Effector memory CD8-positive, alpha-beta T cell (primary cell): ENCODE data around the gene ZMIZ2.
"Not testable (repeated sequence)": the region's sequence is repeated elsewhere in the genome, so short reads cannot be mapped to it uniquely, and the experiment has no call there.

ENCODE experiments used
- ATAC-seq: fragments of 150-1000 bp; cut with Tn5 transposase; replicated peaks from 2 replicates; pipeline ENCODE4 v1.10.0; 2021; ENCODE audit warnings: mild to moderate bottlenecking, moderate library complexity
- DNase-seq, 3 experiments: peaks; one replicate each; pipeline ENCODE4 v3.0.0; 2021
- H3K27ac Mint-ChIP-seq, 2 donors: one replicate each; pipeline ENCODE4 v1.8.0; 2022; ENCODE audit warnings: mild to moderate bottlenecking in 2 of 2, mixed read lengths in 2 of 2, moderate library complexity in 2 of 2
- H3K27me3 Mint-ChIP-seq, 2 donors: one replicate each; pipeline ENCODE4 v1.8.0; 2022; ENCODE audit warnings: mixed read lengths in 2 of 2
- H3K36me3 Mint-ChIP-seq: one replicate; pipeline ENCODE4 v1.8.0; 2022; ENCODE audit warnings: mild to moderate bottlenecking, moderate library complexity, mixed read lengths; ENCODE audit not compliant: insufficient read depth
- H3K4me1 Mint-ChIP-seq, 2 donors: one replicate each; pipeline ENCODE4 v1.8.0; 2022; ENCODE audit warnings: low read depth in 2 of 2, mixed read lengths in 2 of 2
- H3K4me3 Mint-ChIP-seq, 2 donors: one replicate each; pipeline ENCODE4 v1.8.0; 2022; ENCODE audit warnings: mild to moderate bottlenecking in 2 of 2, mixed read lengths in 2 of 2, moderate library complexity in 2 of 2
- H3K9me3 Mint-ChIP-seq, 2 donors: one replicate each; pipeline ENCODE4 v1.8.0; 2022; ENCODE audit warnings: mixed read lengths in 2 of 2

The ZMIZ2 gene

GRCh38 chr7:44797329-44798258 is 48.9 kb downstream of the ZMIZ2 start:
- DNase-seq = peak; percentile 77 to 78 (median 77)
- Mint-ChIP-seq H3K27ac (peak overlapping the region; percentile 96 to 98), H3K4me3 (peak overlapping the region; percentile 87 to 98), H3K4me1 (peaks cover 11 to 38% of the 10 kb centered on the region in 2 donors), H3K9me3 (no peaks in the 10 kb centered on the region), H3K36me3 (peaks cover 67% of the 10 kb centered on the region), H3K27me3 (no peaks in the 10 kb centered on the region)
- ATAC-seq = peak; percentile 60

- Mint-ChIP-seq H3K9me3 (no peaks in the 10 kb centered on the region), H3K27me3 (no peaks in the 10 kb centered on the region), H3K4me1 (peaks cover 11 to 38% of the 10 kb centered on the region in 2 donors), H3K4me3 (peak overlapping the region; percentile 87 to 98), H3K27ac (peak overlapping the region; percentile 96 to 98), H3K36me3 (peaks cover 79% of the 10 kb centered on the region)
- DNase-seq (no peak), ATAC-seq (no peak)
Observed at GRCh38 chr7:44798649-44799305, 50.1 kb downstream of the ZMIZ2 start.

DNA sequence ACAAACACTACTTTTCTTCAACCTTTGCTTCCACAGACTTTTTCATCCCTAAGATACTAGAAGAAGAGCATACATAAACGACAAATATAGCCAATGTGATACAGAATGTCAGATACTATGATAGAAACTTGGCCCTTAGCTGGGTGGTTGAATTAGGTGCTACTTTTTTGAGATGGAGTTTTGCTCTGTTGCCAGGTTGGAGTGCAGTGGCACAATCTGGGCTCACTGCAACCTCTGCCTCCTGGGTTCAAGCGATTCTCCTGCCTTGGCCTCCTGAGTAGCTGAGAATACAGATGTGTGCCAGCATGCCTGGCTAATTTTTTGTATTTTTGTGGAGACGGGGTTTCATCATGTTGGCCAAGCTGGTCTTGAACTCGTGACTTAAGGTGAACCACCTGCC is 51.3 kb downstream of the ZMIZ2 start:
- no peak overlapping the region for H3K4me3 Mint-ChIP-seq
- H3K36me3 Mint-ChIP-seq = peaks cover 90% of the 10 kb centered on the region
- no peak for ATAC-seq
- peak overlapping the region in 1 of 2 donors; percentile 53 for H3K27ac Mint-ChIP-seq
- no peaks in the 10 kb centered on the region for H3K27me3 Mint-ChIP-seq
- H3K9me3 Mint-ChIP-seq = no peaks in the 10 kb centered on the region
- H3K4me1 Mint-ChIP-seq = peaks cover 11 to 38% of the 10 kb centered on the region in 2 donors
- DNase-seq = no peak

- Mint-ChIP-seq H3K4me3 (no peak overlapping the region), H3K27me3 (no peaks in the 10 kb centered on the region), H3K36me3 (peaks cover 83% of the 10 kb centered on the region), H3K27ac (no peak overlapping the region), H3K4me1 (peaks cover 11 to 38% of the 10 kb centered on the region in 2 donors), H3K9me3 (no peaks in the 10 kb centered on the region)
- ATAC-seq (no peak), DNase-seq (no peak)
Observed at GRCh38 chr7:44801890-44802289, 53.2 kb downstream of the ZMIZ2 start.

- peaks cover 77% of the 10 kb centered on the region for H3K36me3 Mint-ChIP-seq
- no peak for ATAC-seq
- H3K9me3 Mint-ChIP-seq = no peaks in the 10 kb centered on the region
- H3K27ac Mint-ChIP-seq = no peak overlapping the region
- no peaks in the 10 kb centered on the region for H3K27me3 Mint-ChIP-seq
- DNase-seq = no peak
- no peak overlapping the region for H3K4me3 Mint-ChIP-seq
- H3K4me1 Mint-ChIP-seq = peaks cover 9 to 34% of the 10 kb centered on the region in 2 donors
Observed at GRCh38 chr7:44802418-44803025, 53.9 kb downstream of the ZMIZ2 start.

GRCh38 chr7:44803828-44804519 is 55.3 kb downstream of the ZMIZ2 start:
- H3K27me3 Mint-ChIP-seq = not testable (repeated sequence)
- peaks cover 63% of the 10 kb centered on the region for H3K36me3 Mint-ChIP-seq

GRCh38 chr7:44805950-44806349 is 57.3 kb downstream of the ZMIZ2 start:
- ATAC-seq (no peak), DNase-seq (no peak)
- no peaks in the 10 kb centered on the region for H3K27me3 Mint-ChIP-seq
- no peak overlapping the region for H3K4me3 Mint-ChIP-seq
- H3K9me3 Mint-ChIP-seq = no peaks in the 10 kb centered on the region
- H3K4me1 Mint-ChIP-seq = peaks cover 0 to 9% of the 10 kb centered on the region in 2 donors
- peaks cover 44% of the 10 kb centered on the region for H3K36me3 Mint-ChIP-seq
- no peak overlapping the region for H3K27ac Mint-ChIP-seq

More at GRCh38 chr7:44803828-44804519, 55.3 kb downstream of the ZMIZ2 start:
- H3K4me1 Mint-ChIP-seq = peaks cover 0 to 23% of the 10 kb centered on the region in 2 donors
- ATAC-seq, DNase-seq, H3K9me3 Mint-ChIP-seq, H3K4me3 Mint-ChIP-seq, H3K27ac Mint-ChIP-seq: not testable (repeated sequence)

DNA sequence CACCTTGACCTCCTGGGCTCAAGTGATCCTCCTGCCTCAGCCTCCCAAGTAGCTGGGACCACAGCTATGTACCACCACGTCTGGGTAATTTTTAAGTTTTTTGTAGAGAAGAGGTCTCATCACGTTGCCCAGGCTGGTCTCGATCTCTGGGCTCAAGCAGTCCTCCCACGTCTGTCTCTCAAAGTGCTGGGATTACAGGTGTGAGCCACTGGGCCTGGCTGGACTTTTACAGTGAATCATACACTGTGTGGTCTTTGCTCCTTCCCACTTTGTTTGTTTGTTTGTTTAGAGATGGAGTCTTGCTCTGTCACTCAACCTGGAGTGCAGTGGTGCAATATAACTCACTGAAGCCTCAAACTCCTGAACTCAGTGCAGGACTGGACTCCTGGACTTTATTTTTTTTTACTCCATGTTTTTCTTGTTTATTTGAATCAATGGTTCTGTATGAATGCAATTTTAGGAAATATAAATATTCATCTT is 60.3 kb downstream of the ZMIZ2 start:
- Mint-ChIP-seq H3K4me3 (no peak overlapping the region), H3K27ac (peak overlapping the region in 1 of 2 donors; percentile 27), H3K4me1 (no peaks in the 10 kb centered on the region), H3K27me3 (no peaks in the 10 kb centered on the region), H3K9me3 (no peaks in the 10 kb centered on the region), H3K36me3 (peaks cover 16% of the 10 kb centered on the region)
- ATAC-seq = no peak
- no peak for DNase-seq

DNA sequence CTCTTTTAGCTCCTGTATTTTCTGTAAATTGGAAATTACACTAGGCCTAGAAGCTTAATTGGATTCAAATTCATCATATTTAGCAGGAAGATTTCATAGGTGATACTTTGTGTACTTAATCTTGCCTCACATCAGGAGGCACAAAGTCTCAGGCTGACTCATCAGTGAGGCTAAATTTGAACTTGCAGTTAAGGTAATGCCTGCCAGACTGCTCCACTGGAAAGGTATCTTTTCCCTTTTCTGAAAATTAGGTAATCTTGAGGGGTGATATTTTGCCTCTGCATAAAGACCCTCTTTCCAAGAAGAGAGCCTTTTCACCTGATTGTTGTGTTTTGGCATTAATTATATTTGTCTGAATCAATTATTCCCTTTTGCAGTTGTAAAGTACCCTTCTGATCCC is 62.4 kb downstream of the ZMIZ2 start:
- no peak for ATAC-seq
- no peak overlapping the region for H3K4me3 Mint-ChIP-seq
- no peak overlapping the region for H3K27ac Mint-ChIP-seq
- H3K9me3 Mint-ChIP-seq = no peaks in the 10 kb centered on the region
- no peaks in the 10 kb centered on the region for H3K27me3 Mint-ChIP-seq
- no peak for DNase-seq
- no peaks in the 10 kb centered on the region for H3K4me1 Mint-ChIP-seq
- peaks cover 6% of the 10 kb centered on the region for H3K36me3 Mint-ChIP-seq

DNA sequence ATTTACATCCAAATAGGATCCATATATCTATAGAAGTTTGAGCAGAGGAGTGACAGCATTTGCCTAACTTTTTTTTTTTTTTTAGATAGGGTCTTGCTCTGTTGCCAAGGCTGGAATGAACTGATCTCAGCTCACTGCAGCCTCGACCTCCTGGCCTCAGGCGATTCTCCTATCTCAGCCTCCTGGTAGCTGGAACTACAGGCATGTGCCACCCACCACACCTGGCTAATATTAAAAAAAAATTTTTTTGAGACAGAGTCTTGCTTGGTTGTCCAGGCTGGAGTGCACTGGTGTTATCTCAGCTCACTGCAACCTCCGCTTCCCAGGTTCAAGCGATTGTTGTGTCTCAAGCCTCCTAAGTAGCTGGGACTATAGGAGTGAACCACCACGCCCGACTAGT is 62.9 kb downstream of the ZMIZ2 start:
- Mint-ChIP-seq H3K4me3 (no peak overlapping the region), H3K27me3 (no peaks in the 10 kb centered on the region), H3K9me3 (no peaks in the 10 kb centered on the region), H3K36me3 (peaks cover 6% of the 10 kb centered on the region), H3K4me1 (no peaks in the 10 kb centered on the region), H3K27ac (no peak overlapping the region)
- DNase-seq (no peak), ATAC-seq (no peak)

GRCh38 chr7:44814919-44815318 is 66.3 kb downstream of the ZMIZ2 start:
- Mint-ChIP-seq H3K4me1 (no peaks in the 10 kb centered on the region), H3K36me3 (peaks cover 16% of the 10 kb centered on the region), H3K27me3 (no peaks in the 10 kb centered on the region), H3K4me3 (no peak overlapping the region), H3K9me3 (no peaks in the 10 kb centered on the region), H3K27ac (no peak overlapping the region)
- ATAC-seq (no peak), DNase-seq (no peak)

DNA sequence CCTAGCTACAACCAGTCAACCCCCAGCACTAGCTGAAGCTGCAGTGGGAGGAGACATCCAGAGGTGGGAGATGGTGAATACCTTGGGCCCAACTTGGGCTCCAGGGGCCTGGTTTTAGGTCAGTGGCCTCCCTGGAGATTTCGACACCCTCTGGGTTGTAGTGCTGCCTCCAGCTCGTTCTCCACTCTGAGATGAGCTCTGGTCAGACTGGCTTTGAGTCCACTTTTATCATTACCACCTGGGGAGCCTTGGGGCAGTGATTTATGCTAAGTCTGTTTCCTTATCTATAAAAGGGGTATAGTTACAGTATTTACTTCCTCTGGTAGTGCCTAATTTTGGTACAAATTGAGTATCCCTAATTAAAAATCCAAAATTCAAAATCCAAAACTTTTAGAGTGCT is 70.6 kb downstream of the ZMIZ2 start:
- ATAC-seq (no peak), DNase-seq (no peak)
- Mint-ChIP-seq H3K4me3 (no peak overlapping the region), H3K27me3 (no peaks in the 10 kb centered on the region), H3K27ac (no peak overlapping the region), H3K4me1 (peaks cover 6 to 10% of the 10 kb centered on the region in 2 donors), H3K9me3 (no peaks in the 10 kb centered on the region), H3K36me3 (peaks cover 38% of the 10 kb centered on the region)
